ENCODE data around the gene RSL24D1.

GRCh38 chr15:55198706-55199105 lies 2.0 kb upstream of the RSL24D1 start:
- TF ChIP-seq EP300 (IDR thresholded peaks at IDR 0.05) = no peak
- no peak for TF ChIP-seq CTCF (IDR thresholded peaks at IDR 0.05)
- TF ChIP-seq POLR2AphosphoS5 (IDR thresholded peaks at IDR 0.05) = no peak
